ENCODE results near the gene LAD1.

LAD1 gene

DNA sequence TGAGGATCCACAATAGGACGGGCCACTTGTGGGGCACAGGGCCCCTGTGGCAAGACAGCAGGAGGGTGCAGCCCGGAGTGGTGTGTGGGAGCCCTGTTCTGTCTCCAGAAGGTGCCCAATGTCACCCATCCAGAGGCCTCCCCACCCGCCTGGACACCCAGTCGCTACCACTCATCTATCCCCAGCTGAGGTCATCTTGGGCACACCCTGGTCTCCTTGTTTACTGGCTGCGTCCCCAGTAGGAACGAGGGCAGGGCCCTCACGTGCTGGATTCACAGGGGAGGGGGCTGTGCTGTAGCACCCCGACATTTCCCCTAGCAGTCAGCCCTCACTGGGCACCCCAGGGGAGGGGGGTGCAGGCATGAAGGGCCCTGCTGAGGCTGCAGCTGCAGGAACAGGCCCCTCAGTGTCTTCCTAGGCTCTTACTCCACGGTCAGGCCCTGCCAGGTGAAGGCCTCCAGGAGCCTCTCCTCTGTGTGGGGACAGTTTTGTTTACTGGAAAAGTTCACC is 19.3 kb downstream of the LAD1 start:
- TF ChIP-seq, protein P1, sequence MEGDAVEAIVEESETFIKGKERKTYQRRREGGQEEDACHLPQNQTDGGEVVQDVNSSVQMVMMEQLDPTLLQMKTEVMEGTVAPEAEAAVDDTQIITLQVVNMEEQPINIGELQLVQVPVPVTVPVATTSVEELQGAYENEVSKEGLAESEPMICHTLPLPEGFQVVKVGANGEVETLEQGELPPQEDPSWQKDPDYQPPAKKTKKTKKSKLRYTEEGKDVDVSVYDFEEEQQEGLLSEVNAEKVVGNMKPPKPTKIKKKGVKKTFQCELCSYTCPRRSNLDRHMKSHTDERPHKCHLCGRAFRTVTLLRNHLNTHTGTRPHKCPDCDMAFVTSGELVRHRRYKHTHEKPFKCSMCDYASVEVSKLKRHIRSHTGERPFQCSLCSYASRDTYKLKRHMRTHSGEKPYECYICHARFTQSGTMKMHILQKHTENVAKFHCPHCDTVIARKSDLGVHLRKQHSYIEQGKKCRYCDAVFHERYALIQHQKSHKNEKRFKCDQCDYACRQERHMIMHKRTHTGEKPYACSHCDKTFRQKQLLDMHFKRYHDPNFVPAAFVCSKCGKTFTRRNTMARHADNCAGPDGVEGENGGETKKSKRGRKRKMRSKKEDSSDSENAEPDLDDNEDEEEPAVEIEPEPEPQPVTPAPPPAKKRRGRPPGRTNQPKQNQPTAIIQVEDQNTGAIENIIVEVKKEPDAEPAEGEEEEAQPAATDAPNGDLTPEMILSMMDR (IDR thresholded peaks at IDR 0.05; ENCODE audit: low read length, missing control alignments) = no peak
- no peak overlapping the region for H3K4me3 ChIP-seq (replicated peaks; ENCODE audit: low read depth, low read length)
- no peak for DNase-seq (ENCODE audit: low read depth)

DNA sequence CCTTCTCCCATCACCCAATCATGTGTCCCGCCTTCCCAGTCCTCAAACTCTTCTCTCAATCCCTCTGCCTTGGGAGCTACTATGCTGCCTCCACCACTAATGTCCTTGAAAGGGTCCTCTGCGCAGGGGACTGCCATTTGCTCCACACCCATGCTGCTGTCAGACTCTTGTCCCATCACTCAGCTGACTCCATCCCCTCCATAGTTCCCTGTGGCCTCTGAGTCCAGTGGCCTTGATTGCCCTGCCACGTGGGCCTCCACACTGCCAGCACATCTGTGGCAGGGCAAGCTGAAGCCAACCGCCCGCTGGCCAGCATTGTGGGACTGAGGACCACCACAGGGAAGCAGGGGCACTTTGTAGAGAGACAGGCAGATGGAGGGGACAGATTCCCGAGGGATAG is 20.3 kb downstream of the LAD1 start:
- H3K4me3 ChIP-seq (replicated peaks; ENCODE audit: low read depth, low read length) = no peak overlapping the region
- DNase-seq (ENCODE audit: low read depth) = no peak
- TF ChIP-seq, protein P1 (IDR thresholded peaks at IDR 0.05; ENCODE audit: low read length, missing control alignments) = no peak

DNA sequence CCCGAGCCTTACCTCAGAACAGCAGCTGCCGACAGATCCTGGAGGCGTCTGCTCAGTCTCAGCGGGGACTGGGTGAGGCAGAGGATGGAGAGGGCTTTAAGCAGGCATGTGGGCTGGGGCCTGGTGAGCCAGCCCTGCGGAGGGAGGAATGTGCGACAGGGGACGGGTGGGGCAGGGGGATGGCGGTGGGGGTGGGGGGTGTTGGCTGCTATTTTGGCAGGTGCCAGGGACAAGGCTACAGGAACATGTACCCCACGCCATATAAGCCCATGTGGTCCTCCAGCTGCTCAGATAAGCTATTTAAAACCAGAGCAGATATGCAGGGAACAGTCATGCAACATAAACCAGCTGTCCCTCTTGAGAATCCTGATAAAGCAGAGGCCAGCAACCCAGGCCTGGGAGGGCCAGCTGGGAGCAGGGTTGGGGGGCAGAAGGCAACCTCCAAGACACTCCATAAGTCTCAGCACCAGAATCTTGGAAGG is 21.5 kb downstream of the LAD1 start, which contains the start of gene TNNT2:
TSS of gene TNNT2 (minus strand) at position 70 of the 482 bp plus-strand sequence. CDS start 4,426 bp downstream, outside the sequence.
- TF ChIP-seq, protein P1 (IDR thresholded peaks at IDR 0.05; ENCODE audit: low read length, missing control alignments) = no peak
- no peak within 1 kb of the TSS for H3K4me3 ChIP-seq (replicated peaks; ENCODE audit: low read depth, low read length)
- no peak for DNase-seq (ENCODE audit: low read depth)

DNA sequence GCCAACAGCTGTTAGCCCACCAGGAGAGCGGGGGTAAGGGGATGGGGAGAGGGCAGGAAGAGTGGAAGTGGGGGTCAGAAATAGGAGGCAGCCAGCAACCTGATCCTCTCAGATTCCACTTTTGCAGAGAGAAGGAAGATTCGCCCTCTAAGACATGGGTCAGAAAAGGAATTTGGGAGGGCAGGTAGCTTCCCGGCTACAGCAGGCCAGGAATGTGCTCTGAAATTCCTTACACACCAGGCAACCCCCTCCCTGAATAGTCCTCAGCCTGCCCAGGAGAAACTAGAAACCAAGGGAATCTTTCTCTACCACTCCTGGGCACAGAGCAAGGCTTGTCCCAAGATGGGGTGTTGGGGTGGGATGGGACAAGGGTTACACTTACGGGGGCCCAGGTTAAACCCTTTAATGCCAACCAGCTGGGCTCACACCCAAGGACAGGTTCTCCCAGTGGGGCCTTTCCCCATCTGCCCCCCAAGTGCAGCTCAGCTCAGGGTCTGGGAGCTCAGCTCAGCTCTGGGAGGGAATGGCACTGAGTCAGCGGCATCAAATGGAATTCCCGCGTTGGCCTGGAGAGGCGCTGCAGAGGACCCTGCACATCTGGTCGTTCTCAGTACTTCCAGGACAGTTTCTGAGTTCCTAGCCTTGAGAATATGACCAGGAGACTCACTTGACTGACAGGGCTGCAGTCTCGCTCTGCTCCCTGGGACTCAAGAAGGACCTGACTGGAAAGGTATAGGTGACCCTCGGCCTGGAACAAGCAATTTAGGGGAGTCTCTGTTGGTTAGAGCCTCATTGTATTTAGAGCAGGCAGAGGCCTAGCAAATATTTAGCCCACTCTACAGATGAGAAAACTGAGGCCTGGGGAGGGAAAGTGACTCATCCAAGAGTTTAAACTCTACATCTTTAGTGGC is 22.4 kb downstream of the LAD1 start:
- peak; percentile 28 for DNase-seq (ENCODE audit: low read depth)
- TF ChIP-seq, protein P1 (IDR thresholded peaks at IDR 0.05; ENCODE audit: low read length, missing control alignments) = peak; percentile 64
- H3K4me3 ChIP-seq (replicated peaks; ENCODE audit: low read depth, low read length) = no peak overlapping the region

DNA sequence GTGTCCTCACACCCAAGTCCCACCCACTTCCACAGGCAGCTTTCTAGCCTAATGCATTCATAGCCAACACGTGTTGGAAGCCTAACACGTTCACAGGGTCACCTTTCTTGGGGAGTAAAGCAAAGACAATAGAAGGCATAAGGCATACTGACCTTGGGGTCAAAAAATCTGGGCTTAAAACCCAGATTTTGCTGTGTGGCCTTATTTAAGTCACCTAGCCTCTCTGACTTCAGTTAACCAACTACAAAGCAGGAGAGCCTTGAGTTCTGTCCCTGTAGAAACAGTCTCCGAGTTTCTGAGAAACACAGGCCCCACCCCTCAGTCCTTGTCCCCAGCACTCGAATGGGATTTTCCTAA is 23.0 kb downstream of the LAD1 start:
- no peak for DNase-seq (ENCODE audit: low read depth)
- TF ChIP-seq, protein P1 (IDR thresholded peaks at IDR 0.05; ENCODE audit: low read length, missing control alignments) = no peak
- no peak overlapping the region for H3K4me3 ChIP-seq (replicated peaks; ENCODE audit: low read depth, low read length)

DNA sequence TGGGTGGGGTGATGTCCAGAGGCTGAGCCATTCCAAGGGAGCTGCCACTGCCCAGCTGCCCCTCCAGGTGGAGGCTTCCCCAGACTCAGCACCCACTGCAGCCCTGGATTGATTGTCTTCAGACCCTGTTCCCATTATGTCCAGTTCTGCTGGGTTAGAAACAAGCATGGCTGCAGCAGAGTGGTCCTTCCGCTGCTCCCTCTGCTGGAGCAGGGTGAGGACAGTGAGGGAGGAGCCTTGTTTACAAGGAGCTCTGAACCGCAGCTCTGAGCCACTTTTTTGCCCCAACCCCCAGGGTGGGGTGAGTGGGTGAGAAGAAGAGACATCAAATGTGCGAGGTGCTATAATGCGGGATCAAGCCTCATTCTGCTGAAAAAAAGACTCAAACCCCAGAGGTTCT is 24.0 kb downstream of the LAD1 start:
- TF ChIP-seq, protein P1 (IDR thresholded peaks at IDR 0.05; ENCODE audit: low read length, missing control alignments) = peak; percentile 18
- H3K4me3 ChIP-seq (replicated peaks; ENCODE audit: low read depth, low read length) = no peak overlapping the region
- no peak for DNase-seq (ENCODE audit: low read depth)

Data from fibroblast of pulmonary artery (primary cell).